Smooth muscle cell of the brain vasculature (primary cell): Measurements from ENCODE around the gene OTX2.

Experiments
- DNase-seq: peaks from one replicate; pipeline ENCODE4 v3.0.0-alpha.2; 2012; ENCODE audit warnings: low read depth, low spot score

The OTX2 gene

GRCh38 chr14:56810147-56810719, at the start of gene OTX2:
OTX2 (minus strand) TSS chr14:56810479; CDS start chr14:56805456, 5,023 bp downstream.
- DNase-seq = no peak

- no peak for DNase-seq
These were observed 48.1 kb upstream of the OTX2 start for GRCh38 chr14:56858422-56858821.

- DNase-seq = no peak
These were observed 46.9 kb upstream of the OTX2 start for GRCh38 chr14:56857216-56857615.

DNA sequence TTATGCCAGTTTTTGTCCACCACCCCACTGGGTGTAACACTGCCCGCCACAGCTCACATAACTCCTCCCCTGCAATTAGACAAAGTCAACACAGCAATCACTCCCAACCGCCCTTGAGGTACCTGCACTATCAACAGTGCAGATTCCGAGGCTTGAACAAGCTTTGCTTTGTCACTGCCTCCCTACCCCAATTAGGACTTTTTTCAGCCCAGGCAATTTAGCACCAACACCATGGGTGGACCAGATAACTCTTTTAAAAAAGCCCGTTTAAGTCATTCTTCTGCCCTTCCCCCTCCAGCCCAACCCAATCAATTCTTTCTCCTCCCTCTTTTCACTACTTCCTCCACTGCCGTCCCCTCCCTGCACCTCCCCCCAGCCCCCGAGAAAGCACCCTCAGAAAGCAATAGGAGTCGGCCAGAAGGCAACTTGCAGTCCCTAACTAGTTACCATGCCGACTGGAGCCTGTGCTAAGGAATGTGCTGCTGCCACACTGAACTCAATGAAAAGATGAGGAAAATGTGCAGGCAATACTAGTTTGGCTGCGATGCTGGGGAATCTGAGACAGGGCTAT, 45.7 kb upstream of the OTX2 start:
- DNase-seq = no peak

DNA sequence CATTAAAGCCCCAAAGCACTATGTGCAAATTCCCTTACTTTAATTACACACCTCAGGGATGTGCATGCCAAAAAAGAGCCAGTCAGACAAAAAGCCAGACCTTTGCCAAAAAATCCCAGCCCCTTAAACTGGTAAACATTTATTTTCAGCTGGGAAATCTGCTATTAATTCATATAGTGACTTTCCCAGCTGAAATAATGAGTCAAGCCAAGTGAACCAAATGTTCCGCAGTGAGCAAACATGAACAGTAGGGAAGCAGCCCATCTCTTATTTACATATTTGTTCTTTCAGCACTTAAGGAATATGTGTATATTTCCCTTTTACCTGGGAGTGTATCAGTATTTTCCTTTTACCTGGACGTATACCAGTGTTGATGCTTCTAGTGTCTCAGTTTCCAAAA, 44.0 kb upstream of the OTX2 start:
- DNase-seq = no peak

DNA sequence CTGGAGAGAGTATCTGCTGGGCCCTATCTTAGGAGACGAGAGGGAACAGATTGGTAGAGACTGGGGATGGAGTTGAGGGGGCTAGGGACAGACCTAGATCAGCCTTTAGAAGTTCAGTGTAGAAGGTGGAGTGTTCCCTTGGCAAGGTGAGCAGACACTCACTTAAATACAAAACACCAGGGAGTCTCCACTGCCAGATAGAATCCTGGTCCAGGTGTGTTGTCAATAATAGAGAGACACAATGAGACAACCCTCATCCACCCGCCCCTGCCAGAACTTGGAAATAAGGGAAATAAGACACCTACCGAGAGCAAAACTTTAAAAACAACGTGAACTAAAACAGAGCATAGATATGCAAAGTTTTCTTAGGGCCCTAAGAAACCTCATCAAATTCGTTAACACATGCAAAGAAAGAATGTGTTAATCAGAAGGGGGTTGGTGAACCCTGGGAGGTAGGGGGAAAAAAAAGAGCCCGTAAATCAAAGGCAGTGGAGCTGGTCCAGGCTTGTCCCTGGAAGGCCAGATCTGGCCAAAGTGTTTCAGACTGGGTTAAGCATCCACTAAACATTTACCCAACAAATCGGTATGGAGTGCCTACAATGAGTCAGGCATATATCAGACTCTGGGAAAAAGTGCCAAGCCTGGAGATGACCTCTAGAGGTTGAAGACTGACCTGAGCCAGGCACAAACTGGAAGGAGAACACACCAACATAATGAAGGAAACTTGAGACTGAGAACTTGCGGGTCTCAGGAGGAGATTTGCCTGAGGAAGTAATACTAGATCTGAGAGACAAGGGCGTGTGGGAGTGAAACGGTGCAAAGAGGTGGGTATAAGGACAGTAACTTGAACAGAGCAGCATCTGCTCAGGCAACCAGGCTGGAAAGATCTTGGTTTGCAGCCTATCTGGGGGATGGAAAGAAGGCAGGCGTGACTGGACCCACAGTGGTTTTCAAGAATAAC, 37.0 kb upstream of the OTX2 start:
- no peak for DNase-seq

DNA sequence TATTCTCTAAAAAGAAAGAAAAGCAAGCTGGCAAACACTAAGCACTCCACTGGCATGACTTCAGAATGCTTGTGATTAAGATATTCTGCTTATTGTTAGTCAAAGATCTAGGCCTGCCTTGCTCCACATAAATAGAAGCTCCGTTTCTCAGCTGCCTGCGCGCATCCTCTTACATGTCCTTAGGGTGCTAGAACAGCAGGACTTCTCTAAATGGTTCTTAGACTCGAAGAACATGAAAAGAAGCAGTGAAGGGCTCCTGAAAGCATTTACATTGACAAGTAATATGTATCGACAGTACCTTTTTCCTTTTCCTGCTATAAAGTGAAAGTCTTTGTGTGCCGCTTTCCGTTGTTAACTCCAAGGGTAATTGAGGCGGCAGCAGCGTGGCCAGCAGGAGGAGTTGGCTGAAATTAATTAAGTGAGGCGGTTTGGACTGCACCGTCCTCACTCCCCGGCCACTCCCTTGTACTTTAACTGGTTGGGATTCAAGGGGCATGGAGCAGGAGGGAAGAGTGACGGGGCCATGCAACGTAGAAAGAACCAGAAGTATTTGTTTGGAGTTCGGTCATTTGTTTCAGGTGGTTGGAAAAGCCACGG, 34.2 kb upstream of the OTX2 start:
- DNase-seq = no peak

DNA sequence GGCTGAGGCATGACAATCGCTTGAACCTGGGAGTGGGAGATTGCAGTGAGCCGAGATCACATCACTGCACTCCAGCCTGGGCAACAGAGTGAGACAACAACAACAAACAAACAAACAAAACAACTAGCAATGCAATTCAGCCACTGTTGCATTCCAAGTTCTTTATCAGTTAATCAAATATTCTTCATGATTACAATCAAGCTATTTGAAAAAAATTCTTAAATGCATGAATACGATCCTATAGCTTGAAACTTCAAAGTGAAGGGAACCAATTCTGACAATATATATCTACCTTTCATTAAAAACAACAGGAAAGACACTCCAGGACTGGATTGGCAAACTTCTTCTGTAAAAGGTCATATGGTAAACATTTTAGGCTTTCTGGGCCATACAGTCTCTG, 31.3 kb upstream of the OTX2 start:
- DNase-seq = no peak

- DNase-seq = no peak
These were observed 29.9 kb upstream of the OTX2 start for GRCh38 chr14:56840221-56840620.

- no peak for DNase-seq
These were observed 18.9 kb upstream of the OTX2 start for GRCh38 chr14:56829151-56829550.

GRCh38 chr14:56826214-56826613, 15.9 kb upstream of the OTX2 start:
- DNase-seq = no peak

GRCh38 chr14:56821805-56822610, 11.7 kb upstream of the OTX2 start:
- no peak for DNase-seq

- DNase-seq = no peak
These were observed 10.9 kb upstream of the OTX2 start for GRCh38 chr14:56821177-56821576.

DNA sequence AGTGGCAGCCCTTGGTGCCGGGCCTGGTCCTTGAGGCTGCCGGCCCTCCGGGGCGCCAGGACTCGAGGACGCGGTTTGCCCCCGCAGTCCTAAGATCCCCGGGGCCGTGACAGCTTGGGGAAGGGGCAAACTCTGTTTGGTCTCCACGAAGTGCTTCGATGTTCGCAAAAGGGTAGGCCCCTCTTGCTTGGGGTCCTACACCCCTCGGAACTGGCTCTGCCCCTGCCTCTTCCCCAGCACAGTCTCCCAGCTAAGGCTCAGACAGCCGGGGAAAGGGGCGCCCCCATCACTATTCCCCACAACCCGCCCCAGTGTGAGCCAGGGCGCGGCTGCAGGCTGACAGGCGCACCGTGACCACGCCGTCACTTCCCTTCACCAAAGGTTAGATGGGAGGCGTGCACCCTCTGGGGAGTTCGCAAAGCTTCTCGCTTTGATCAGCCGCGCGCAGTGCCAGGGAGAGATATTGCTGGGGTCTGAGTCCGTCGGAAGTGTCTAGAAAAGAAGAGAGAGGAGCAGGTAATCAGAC, 7.2 kb upstream of the OTX2 start:
- no peak for DNase-seq

GRCh38 chr14:56816574-56817391, 6.5 kb upstream of the OTX2 start:
- DNase-seq = no peak

DNA sequence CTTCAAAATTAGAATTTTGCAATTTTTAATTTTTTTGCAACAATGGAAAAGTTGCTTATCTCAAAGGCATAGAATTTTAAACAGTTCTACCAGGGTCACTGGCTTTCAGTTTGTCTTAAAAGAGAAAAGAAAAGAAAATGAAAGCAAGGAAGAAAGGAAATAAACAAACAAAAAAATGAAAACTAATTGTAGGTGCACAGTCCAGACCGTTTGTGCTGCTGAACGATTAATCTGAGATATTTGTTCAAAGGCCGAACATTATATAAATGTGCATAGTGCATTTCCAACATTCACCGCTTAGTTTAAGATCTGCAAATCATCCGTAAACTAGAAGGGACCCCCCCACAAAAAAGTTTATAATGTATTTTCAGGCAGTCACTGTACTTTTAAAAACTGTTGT, 5.5 kb upstream of the OTX2 start:
- DNase-seq = no peak

DNA sequence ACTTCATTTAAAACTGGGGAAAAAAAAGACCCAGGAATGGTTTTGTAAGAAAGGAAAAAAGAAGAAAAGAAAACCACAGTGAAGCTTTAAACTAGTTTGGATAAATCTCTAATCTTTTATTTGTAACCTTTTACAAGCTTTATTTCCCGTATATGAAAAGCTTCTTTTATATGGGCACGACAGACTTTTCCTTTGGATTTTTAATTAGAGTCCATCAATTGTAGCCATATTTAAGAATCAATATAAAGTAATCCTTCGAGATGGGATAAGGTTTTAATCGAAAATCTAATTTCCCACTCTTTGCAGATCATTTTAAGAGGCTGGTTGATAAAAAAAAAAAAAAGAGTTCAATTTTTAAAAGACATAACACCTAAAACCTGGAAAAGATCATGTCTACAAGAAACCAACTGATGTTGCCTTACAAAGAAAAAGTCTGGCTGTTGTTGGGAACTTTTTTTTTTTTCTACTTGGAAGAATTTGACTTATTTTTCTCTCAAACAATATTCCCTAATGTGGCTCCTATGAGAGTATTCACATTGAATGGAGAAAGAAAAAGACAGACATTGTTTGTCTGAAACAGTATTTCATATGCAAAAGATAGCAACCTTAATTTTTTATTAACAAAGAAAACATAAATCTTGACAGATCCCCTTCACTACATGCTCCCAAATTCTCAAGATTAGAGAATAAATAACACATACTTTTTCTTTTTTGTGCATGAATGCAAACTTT, 4.9 kb upstream of the OTX2 start:
- DNase-seq = no peak

- no peak for DNase-seq
These were observed 4.3 kb upstream of the OTX2 start for GRCh38 chr14:56814519-56814959.

DNA sequence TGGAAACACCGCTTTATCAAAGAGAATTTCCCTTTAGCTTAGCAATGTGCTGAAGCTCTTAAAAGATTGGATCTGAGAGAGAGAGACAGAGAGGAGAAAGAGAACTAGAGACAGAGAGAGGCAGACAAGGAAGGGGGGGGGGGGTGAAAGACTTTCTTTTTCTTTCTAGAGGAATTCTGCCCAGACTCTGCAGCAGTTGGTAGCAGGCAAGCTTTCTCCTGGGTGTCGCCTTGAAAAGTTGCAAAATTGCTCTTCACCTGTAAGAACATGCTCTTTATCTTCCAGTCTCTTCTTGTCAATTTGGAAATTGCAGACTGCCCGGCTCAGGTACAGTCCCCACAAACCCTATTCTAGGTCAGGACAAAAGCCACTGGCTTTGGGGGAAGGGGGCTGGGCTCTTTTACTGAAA, 2.9 kb upstream of the OTX2 start:
- DNase-seq = no peak
